ENCODE data around the gene IZUMO1.
"Not testable (repeated sequence)": the region's sequence is repeated elsewhere in the genome, so short reads cannot be mapped to it uniquely, and the experiment has no call there.

The IZUMO1 gene

GRCh38 chr19:48711106-48711662 lies 35.5 kb downstream of the IZUMO1 start:
- DNase-seq = no peak

- no peak for DNase-seq
These were observed 38.2 kb downstream of the IZUMO1 start for GRCh38 chr19:48708471-48708870.

DNA sequence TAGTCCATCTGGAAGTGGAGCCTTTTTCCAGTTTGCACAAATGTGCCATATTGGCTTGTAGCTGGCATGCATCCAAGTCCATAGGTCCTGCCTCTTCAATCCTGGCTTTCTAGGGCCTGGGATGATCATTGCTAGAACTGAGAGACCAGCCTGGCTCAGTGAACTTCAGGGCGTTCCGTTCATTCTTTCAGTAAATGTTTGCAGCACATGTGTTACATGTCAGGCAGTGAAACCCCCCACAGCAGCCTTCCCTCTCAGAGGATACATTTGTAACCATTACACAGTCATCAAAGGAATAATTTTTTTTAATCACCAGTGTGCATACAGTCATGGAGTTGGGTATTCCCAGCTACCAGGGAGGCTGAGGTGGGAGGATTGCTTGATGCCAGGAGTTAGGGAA lies 41.3 kb downstream of the IZUMO1 start:
- DNase-seq = no peak

GRCh38 chr19:48703316-48703715 lies 43.4 kb downstream of the IZUMO1 start:
- DNase-seq = no peak

DNA sequence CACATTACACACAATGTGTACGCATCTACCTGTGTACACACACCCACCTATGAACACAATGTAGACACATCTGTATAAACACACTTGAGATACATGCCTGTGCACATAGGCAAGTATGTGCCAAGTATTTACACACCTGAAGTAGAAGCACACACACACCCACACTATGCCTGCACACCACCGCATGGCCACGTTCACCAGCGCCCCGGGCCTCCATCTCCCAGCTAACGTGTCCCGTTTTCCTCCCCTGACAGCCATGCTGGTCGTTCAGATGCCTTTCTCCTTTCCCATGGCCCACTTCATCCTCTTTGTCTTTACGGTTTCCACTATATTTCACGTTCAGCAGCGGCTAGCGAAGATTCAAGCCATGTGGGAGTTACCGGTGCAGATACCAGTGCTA lies 44.0 kb downstream of the IZUMO1 start:
- no peak for DNase-seq

GRCh38 chr19:48698046-48698445 lies 48.7 kb downstream of the IZUMO1 start:
- no peak for DNase-seq

- peak; percentile 21 for DNase-seq
These were observed 50.2 kb downstream of the IZUMO1 start for GRCh38 chr19:48696353-48697010.

DNA sequence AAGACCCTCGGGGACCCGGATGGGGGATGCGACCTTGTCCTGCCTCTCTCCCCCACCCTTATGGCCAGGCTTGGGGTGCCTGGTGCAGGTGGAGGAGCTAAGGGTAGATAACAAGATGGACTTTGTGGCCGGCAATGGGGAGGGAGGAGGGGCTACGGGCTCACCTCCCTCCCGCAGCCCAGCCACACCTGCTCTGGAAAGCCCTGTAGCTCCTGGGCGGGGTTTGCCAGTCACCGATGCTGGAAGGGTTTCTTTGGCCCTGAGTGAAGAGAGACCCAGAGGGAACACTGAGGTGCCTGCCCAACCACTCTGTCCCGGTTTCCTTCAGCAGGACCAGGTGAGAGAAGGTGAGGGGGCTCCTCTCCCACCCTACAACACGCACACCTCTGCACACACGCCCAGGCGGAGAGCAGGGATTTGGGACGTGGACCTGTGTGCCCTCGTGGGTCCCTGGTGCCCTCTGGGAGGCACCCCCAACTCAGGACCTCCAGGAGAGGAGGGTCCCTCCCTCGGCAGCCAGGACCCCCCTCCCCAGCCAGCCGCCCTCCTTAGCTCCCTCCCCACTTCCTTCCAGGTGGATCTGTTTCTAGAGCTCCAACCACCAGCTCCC lies 50.9 kb downstream of the IZUMO1 start, which contains the start of gene FUT2:
Gene FUT2, plus strand, starts transcription at position 229 of the 610 bp plus-strand sequence. CDS start 6,986 bp downstream, outside the sequence.
- DNase-seq = peak; percentile 32

GRCh38 chr19:48693629-48694028 lies 53.1 kb downstream of the IZUMO1 start:
- DNase-seq = not testable (repeated sequence)

Measured in NCI-H2171 (cell line).